ENCODE measurements around the gene CLCN3.

CLCN3 gene

GRCh38 chr4:169630069-169630468 is 9.7 kb downstream of the CLCN3 start:
- Histone ChIP-seq H3K27ac (ENCODE audit: low read length) (no peak overlapping the region), H3K4me1 (ENCODE audit: low read length) (no peaks in the 10 kb centered on the region), H4K20me1 (ENCODE audit: insufficient read depth, low read length) (no peaks in the 10 kb centered on the region), H3K9ac (ENCODE audit: low read length) (no peak overlapping the region), H3K27me3 (replicated peaks; ENCODE audit: insufficient read depth, low read length) (no peaks in the 10 kb centered on the region), H3K4me2 (ENCODE audit: low read depth, low read length) (no peak overlapping the region), H3K4me3 (ENCODE audit: low read length) (no peak overlapping the region), H3K9me2 (replicated peaks; ENCODE audit: insufficient read depth, low read length) (no peaks in the 10 kb centered on the region), H2AFZ (ENCODE audit: low read length) (no peak overlapping the region), H3F3A (ENCODE audit: insufficient read depth, low read length) (no peaks in the 10 kb centered on the region), H3K79me2 (ENCODE audit: low read length) (peaks cover 50% of the 10 kb centered on the region), H3K9me3 (replicated peaks; ENCODE audit: insufficient read depth, low read length) (no peaks in the 10 kb centered on the region), H3K36me3 (replicated peaks; ENCODE audit: insufficient read depth, low read length) (no peaks in the 10 kb centered on the region)
- DNase-seq = no peak
- no peak for TF ChIP-seq EZH2phosphoT487 (IDR thresholded peaks at IDR 0.05; ENCODE audit: low read length)
- TF ChIP-seq EZH2 (optimal IDR thresholded peaks at IDR 0.05; ENCODE audit: low read depth, low read length) = no peak
- no peak for TF ChIP-seq CTCF (IDR thresholded peaks at IDR 0.05; ENCODE audit: low read length)

GRCh38 chr4:169632896-169633295 is 12.5 kb downstream of the CLCN3 start:
- H3K9me2 ChIP-seq (replicated peaks; ENCODE audit: insufficient read depth, low read length) = no peaks in the 10 kb centered on the region
- DNase-seq = no peak
- H3F3A ChIP-seq (ENCODE audit: insufficient read depth, low read length) = no peaks in the 10 kb centered on the region
- no peaks in the 10 kb centered on the region for H3K27me3 ChIP-seq (replicated peaks; ENCODE audit: insufficient read depth, low read length)
- no peak overlapping the region for H3K4me2 ChIP-seq (ENCODE audit: low read depth, low read length)
- no peak overlapping the region for H2AFZ ChIP-seq (ENCODE audit: low read length)
- TF ChIP-seq EZH2 (optimal IDR thresholded peaks at IDR 0.05; ENCODE audit: low read depth, low read length) (no peak), CTCF (IDR thresholded peaks at IDR 0.05; ENCODE audit: low read length) (no peak), EZH2phosphoT487 (IDR thresholded peaks at IDR 0.05; ENCODE audit: low read length) (no peak)
- H3K27ac ChIP-seq (ENCODE audit: low read length) = no peak overlapping the region
- H3K36me3 ChIP-seq (replicated peaks; ENCODE audit: insufficient read depth, low read length) = no peaks in the 10 kb centered on the region
- H3K4me3 ChIP-seq (ENCODE audit: low read length) = no peak overlapping the region
- H3K79me2 ChIP-seq (ENCODE audit: low read length) = peaks cover 24% of the 10 kb centered on the region
- no peaks in the 10 kb centered on the region for H3K9me3 ChIP-seq (replicated peaks; ENCODE audit: insufficient read depth, low read length)
- H3K9ac ChIP-seq (ENCODE audit: low read length) = no peak overlapping the region
- no peaks in the 10 kb centered on the region for H4K20me1 ChIP-seq (ENCODE audit: insufficient read depth, low read length)
- no peaks in the 10 kb centered on the region for H3K4me1 ChIP-seq (ENCODE audit: low read length)

GRCh38 chr4:169634975-169635374 is 14.6 kb downstream of the CLCN3 start:
- Histone ChIP-seq H3K27me3 (replicated peaks; ENCODE audit: insufficient read depth, low read length) (no peaks in the 10 kb centered on the region), H3K27ac (ENCODE audit: low read length) (no peak overlapping the region), H4K20me1 (ENCODE audit: insufficient read depth, low read length) (no peaks in the 10 kb centered on the region), H3K4me1 (ENCODE audit: low read length) (no peaks in the 10 kb centered on the region), H2AFZ (ENCODE audit: low read length) (no peak overlapping the region), H3F3A (ENCODE audit: insufficient read depth, low read length) (no peaks in the 10 kb centered on the region), H3K9me2 (replicated peaks; ENCODE audit: insufficient read depth, low read length) (no peaks in the 10 kb centered on the region), H3K4me2 (ENCODE audit: low read depth, low read length) (no peak overlapping the region), H3K79me2 (ENCODE audit: low read length) (peaks cover 20% of the 10 kb centered on the region; the same call in 1 of the 2 replicates), H3K9me3 (replicated peaks; ENCODE audit: insufficient read depth, low read length) (no peaks in the 10 kb centered on the region), H3K36me3 (replicated peaks; ENCODE audit: insufficient read depth, low read length) (no peaks in the 10 kb centered on the region), H3K9ac (ENCODE audit: low read length) (no peak overlapping the region), H3K4me3 (ENCODE audit: low read length) (no peak overlapping the region)
- DNase-seq = no peak
- no peak for TF ChIP-seq EZH2phosphoT487 (IDR thresholded peaks at IDR 0.05; ENCODE audit: low read length)
- TF ChIP-seq EZH2 (optimal IDR thresholded peaks at IDR 0.05; ENCODE audit: low read depth, low read length) = no peak
- no peak for TF ChIP-seq CTCF (IDR thresholded peaks at IDR 0.05; ENCODE audit: low read length)
